HG02973 (cell line): Measurements from ENCODE around the gene ZC3H18.
A peak's percentile ranks its signal among the peaks of the same experiment; 100 is the strongest.

Experiments
- ATAC-seq: cut with Tn5 transposase; IDR thresholded peaks from one replicate; pipeline ENCODE4 v1.9.1; 2021; ENCODE audit warnings: moderate library complexity; ENCODE audit not compliant: unreplicated experiment

The ZC3H18 gene

DNA sequence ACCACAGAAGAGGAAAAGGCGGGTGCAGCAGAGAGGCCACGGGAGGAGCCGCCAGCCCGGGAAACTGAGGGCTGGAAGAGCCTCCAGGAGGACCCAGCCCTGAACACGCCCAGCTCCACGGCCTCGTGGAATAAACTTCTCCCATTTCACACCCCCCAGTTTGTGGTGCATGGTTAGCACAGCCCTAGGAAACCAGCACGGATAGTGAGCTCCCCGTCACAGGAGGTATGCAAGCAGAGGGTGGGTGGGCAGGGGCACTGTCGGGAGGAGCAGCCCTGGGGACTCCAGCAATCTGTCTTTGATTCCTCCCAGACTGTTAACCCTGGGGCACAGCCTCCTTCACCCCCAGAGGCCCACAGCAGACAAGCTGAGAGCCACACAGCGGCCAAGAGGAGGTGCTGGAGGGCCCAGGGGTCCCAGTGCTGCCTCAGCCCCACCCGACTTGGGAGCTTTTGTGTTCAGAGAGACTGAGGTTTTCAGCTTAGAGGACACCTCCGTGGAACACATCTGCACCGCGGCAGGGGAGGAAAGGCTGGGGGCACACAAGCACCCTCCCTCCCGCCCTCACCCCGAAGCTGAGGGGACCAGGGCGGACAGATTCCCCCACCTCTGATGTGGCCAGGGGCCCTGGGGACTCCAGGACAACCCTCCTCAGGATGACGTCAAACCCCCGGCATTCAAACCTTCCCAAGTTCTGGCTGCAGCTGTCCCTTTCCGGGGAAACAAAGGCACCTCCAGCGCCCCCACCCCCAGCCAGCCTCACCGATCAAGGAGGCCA lies 66.5 kb downstream of the ZC3H18 start:
- ATAC-seq, result no peak

DNA sequence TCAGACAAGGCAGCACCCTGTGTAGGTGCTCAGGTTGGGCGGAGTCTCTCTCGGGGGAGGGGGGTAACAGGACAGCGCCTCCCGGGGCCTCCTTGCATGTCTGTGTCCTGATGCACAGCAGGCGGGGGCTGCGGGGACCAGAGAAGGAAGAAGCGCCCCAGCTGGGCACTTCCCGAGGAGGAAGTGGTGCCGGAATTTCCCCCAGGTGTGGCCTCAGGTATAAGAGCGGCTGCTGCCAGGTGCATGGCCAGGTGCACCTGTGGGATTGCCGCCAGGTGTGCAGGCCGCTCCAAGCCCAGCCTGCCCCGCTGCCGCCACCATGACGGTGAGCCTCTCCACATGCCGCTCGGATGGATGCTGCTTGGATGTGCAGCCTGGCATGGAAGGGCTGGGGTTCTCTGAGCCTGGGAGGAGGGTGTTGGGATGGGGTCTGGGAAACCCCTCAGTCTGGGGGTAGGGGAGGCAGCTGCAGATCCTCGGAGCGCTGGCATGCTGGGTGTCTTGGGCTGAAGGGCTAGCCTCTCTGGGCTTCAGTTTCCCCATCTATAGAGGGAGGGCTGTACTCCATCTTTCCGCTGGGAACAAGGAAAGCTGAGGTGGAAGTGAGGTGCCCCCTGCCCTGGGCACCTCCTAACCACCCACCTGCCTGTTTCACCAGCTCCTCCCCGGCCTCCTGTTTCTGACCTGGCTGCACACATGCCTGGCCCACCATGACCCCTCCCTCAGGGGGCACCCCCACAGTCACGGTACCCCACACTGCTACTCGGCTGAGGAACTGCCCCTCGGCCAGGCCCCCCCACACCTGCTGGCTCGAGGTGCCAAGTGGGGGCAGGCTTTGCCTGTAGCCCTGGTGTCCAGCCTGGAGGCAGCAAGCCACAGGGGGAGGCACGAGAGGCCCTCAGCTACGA lies 68.4 kb downstream of the ZC3H18 start, which contains the start of gene IL17C:
IL17C (plus strand) TSS at position 250 of the 908 bp plus-strand sequence; CDS start at position 320, 70 bp downstream.
- no peak for ATAC-seq

DNA sequence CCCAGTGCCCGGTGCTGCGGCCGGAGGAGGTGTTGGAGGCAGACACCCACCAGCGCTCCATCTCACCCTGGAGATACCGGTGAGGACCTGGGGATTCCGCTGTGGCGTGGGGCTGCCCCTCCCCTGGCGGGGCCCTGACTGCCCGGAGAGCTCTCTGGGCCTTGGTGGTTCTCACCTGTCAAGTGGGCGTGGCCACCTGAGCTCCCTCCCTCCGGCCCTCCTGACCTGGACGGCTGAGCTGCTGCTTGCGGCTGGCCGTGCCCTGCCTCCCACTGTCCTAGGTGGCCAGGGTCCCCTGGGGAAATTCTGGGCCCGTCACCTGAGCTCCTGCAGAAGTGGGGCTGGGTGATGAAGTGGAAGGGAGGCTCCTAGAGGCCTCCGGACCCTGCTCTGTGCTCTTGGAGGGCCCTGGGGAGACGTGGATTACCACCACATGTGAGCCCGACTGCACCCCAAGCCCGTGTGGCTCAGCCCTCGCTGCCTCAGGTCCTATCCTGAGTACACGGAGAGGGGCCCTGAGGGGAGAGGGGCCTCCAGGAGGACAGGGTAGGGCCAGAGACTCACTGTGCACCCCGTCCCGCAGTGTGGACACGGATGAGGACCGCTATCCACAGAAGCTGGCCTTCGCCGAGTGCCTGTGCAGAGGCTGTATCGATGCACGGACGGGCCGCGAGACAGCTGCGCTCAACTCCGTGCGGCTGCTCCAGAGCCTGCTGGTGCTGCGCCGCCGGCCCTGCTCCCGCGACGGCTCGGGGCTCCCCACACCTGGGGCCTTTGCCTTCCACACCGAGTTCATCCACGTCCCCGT lies 69.2 kb downstream of the ZC3H18 start:
- ATAC-seq, result no peak

DNA sequence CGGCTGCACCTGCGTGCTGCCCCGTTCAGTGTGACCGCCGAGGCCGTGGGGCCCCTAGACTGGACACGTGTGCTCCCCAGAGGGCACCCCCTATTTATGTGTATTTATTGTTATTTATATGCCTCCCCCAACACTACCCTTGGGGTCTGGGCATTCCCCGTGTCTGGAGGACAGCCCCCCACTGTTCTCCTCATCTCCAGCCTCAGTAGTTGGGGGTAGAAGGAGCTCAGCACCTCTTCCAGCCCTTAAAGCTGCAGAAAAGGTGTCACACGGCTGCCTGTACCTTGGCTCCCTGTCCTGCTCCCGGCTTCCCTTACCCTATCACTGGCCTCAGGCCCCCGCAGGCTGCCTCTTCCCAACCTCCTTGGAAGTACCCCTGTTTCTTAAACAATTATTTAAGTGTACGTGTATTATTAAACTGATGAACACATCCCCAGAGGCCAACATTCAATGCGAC lies 69.9 kb downstream of the ZC3H18 start:
- ATAC-seq, result no peak

- ATAC-seq, result no peak
Observed at GRCh38 chr16:88640498-88641247, 70.5 kb downstream of the ZC3H18 start.

DNA sequence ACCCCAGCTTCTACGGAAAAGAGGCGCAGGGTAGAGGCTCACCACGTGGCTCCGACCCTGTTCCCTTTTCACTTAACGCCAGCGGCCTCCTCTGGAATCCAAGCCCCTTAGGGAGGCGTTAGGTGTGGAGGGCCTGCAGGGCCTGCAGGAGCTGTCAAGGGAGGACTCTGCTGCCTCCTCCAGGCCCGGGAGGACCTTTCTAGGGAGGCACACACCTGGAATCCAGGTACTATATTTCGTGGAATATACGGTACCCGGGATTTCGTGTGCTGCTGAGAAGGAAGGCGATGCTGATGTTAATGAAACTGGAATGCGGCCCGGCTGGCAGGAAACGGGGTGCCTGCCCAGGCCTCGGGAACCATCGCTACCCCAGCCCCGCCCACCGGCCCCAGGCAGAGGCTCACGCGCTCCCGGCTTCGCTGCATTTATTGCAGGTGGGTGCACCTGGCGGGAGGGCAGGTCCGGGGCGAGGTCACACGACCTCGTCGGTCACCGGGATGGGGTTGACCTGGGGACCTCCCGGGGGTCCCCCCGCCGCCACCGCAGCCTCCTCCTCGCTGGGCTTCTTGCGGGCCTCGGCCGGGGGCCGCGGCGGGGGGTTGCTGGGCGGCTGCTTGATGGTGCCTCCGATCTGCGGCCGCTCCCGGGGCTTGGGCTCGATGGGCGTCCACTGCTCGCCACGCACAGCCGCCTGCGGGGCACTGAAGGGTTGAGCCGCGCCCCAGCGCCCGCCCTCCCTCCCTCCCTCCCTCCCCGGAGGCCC lies 72.9 kb downstream of the ZC3H18 start:
- no peak for ATAC-seq

- ATAC-seq, result no peak
Observed at GRCh38 chr16:88643644-88643932, 73.4 kb downstream of the ZC3H18 start.

DNA sequence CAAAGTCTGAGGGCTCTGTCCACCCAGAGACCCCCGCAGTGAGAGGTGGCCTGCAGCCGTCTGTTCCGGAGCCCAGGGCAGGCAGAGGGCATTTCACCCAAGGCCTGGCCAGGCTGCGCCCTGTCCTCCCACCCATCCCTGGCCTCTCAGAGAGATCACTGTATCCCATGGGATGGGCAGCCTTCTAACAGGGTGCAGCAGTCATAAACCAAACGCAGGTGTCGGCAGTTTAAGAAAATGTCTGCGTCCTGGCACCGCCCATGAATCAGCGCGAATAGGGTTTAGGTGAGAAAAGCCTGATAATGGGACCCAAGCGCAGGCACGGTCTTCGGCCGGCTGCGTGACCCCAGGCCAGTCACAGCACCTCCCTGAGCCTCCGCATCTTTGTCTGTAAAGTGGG lies 75.3 kb downstream of the ZC3H18 start:
- no peak for ATAC-seq

DNA sequence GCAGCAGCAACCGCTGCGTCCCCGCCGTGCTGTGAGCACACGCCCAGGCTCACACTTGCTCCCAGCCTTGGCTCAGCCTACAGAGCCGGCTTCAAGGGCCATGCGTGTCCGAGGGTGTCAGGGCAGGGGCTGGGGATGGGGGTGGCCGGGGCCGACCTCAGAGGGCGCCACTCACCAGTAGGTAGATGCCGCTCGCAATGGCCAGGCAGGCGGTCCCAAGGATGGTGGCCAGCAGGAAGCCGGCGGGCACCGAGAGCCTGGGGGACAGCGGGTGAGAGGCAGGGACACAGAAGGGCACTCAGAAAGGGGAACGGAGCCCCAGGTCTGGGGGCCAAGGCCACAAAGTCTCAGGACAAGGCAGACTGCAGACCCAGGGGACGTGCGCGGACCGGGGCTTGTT lies 75.7 kb downstream of the ZC3H18 start:
- no peak for ATAC-seq

GRCh38 chr16:88646345-88647034 lies 76.3 kb downstream of the ZC3H18 start:
- no peak for ATAC-seq

DNA sequence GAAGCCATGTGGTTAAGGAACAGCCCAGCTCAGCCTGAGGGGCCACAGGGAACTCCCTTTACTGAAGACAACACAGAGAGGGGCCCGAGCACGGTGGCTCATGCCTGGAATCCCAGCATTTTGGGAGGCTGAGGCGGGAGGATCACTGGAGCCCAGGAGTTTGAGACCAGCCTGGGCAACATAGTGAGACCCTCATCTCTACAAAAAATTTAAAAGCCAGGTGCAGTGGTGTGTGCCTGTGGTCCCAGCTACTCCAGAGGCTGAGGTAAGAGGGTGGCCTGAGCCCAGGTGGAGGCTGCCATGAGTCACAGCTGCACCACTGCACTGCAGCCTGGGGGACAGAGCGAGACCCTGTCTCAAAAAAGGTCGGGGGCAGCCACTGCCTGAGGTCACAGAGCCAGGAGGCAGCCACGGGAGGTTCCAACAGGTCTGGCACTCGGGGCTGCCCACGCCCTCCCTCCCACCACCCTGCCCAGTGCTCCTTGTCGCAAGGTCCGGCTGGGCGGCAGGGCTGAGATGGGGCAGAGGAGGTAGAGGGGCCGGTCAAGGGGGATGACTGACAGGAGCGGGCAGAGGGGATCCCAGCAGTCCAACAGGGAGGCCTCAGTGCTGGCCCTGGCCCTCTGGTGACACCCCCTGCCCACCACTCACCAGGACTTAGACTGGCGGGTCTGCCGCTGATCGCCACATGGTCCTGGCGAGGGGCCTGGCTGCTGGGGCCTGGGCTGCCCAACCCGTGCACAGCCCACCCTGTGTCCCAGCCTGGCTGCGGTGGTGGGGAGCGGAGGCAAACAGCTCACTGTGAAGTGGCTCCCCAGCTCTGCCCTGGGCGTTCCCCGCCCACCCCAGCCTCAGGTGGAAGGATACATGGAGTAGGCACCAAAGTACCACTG lies 77.2 kb downstream of the ZC3H18 start:
- ATAC-seq, result no peak

DNA sequence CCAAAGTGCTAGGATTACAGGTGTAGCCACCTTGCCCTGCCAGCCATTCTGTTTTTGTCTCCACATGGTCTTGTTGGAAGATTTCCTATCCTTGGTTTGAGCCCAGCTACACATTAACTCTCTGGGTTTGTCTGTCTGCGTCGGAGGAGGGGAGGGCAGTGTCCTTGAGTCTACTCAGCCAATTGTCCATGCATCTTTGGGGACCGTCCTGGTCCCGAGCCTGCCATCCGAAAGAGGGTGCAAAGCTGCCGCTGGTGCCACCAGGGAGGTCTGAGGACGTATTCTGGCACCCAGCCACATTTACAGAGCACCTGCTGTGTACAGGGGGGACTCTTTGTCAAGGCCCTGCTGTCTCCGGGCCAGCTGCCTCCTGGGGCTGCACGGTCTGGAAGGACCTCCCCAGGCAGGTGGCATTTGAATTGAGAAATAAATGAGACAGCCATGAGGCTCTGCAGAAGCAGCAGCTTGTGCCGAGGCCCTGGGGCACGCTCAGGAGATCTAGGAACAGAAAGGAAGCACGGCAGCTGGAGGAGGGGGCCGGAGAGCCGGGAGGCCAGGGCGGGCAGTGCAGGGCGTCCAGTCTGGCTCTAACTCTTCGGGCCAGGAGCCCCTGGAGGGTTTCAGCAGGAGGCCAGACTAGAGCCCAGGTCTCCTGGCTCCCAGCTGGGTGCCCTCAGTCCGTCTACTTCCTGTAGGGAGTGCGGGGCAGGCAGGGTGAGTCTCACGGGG lies 79.2 kb downstream of the ZC3H18 start:
- ATAC-seq, result no peak

GRCh38 chr16:88649924-88650748 lies 79.9 kb downstream of the ZC3H18 start:
- no peak for ATAC-seq

DNA sequence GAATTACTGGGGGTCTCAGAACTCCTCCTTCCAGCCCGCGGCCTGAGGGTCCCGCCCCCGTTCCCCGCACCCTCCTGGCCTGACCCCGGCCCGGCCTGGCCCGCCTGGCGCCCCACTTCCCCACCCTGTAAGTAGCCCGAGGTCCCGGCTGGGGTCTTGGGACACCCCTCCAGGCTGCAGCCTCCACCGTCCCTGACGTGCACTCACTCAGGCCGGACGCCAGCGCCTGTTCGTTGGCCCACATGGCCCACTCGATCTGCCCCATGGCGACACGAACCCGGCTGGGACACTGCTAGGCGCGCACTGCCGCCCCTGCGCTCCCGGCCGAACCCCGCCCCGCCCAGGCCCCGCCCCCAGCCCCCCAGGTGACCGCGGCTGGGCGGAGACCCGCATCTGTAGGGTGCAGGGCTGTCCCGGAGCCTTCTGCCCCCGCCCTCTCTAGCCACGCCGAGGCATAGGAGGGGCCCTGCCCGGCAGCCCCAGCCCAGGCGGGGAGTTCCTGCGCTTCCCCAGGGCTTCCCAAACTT lies 80.6 kb downstream of the ZC3H18 start, which contains the start of gene CYBA:
CYBA (minus strand) TSS at position 305 of the 527 bp plus-strand sequence; CDS start at position 265, 40 bp downstream.
- peak; percentile 63 for ATAC-seq

- peak; percentile 70 for ATAC-seq
Observed at GRCh38 chr16:88651276-88651988, 81.2 kb downstream of the ZC3H18 start.
